GM18502 (cell line): ENCODE results near the gene GPR171.

Experiments used
- ATAC-seq: cut with Tn5 transposase; IDR thresholded peaks from one replicate; pipeline ENCODE4 v1.9.1; 2021; ENCODE audit warnings: mild to moderate bottlenecking; ENCODE audit not compliant: unreplicated experiment, poor library complexity

GPR171 gene

DNA sequence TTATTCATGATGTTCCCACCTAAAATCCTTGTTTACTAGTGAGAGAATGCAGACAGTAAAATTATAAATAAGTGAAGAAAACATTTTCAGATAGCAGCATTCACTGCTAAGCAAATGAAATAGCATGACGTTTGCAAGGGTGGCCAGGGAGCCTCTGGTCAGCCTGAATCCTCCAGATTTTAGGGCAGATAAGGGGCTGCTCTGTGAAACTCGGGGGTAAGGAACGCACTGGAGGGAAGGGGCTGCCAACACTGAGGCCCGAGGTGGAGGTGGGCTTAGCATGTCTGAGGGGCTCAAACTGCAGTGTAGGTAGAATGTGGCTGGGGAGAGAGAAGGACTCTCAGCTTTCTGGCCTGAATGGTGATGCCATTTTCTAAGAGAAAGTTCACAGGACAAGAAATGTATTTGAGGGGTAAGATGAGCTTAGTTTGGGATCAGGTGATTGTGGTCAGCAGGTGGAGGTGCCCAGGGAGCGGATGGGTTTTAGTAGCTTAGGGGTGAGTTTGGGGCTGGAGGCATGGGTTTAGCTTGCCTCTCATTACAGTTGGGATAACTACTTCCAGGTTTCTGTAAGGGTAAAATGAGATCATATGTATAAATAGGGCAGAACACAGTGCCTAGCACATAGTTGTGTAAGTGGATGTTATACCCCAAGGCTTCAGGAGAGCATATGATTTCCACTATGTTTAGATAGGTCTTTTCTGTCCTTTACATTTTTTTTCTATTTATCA is 20.5 kb downstream of the GPR171 start:
- ATAC-seq, result no peak

DNA sequence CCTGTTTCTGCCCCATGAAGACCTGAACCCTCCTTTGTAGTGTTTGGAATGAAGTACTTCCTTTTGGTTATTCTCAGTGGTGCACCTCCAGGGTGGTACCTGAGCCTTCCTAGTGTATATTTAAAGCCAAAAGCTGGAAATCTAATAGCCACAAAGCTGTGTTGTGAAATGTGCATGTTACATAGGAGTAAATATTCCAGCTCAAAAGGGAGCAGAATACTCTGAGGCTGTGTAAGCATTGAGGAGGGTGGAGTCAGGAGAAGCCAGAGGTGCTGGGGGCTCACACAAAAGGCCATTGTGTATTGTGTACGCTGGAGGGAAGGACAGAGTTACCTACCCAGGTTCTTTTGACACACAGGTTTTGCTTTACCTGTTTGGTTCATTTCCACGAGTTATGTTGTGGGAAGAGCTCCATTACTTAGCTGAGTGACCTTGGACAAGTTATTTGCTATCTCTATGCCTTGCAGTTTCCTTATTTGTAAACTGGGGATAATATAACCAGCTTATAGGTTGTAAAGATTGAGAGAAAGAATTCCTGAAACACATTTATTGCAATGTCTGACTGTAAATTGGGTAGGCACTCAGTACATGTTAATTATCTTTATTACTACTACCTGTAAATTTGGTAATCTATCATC is 24.7 kb downstream of the GPR171 start:
- ATAC-seq, result no peak

DNA sequence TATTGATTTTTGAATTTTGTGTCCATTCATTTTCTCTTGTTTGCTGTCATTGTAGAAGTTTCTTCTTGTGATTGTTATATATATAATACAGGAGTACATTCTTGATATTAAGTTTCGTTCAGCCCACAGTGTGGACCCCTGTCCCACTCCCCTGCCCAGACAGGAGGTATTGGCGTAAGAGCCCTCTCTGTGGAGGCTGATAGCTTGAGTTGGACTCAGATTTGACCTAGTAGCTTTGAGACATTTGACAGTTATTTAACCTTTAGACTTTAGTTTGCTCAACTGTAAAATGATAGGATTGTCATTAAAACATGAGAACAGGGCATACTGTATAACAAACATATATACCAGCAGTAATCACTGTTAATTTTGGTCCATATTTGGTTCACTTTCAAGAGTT is 27.1 kb downstream of the GPR171 start:
- no peak for ATAC-seq

DNA sequence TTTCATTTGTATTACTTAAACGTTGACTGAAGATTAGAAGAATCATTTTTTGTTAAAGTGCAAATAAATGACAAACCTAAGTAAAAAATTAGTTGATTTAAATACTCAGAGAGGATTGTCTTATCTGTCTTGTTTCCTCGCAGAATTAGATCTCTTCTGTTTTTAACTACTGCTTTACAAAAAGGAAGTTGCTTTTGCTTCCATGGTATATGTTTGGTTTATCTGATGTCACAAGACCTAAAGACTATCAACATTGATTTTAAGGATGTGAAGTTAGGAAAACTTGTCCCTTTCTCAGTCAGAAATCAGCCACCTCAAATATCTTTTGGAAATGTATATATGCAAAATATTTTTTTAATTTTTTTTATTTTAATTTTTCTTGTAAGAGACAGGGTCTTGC is 28.7 kb downstream of the GPR171 start:
- no peak for ATAC-seq

DNA sequence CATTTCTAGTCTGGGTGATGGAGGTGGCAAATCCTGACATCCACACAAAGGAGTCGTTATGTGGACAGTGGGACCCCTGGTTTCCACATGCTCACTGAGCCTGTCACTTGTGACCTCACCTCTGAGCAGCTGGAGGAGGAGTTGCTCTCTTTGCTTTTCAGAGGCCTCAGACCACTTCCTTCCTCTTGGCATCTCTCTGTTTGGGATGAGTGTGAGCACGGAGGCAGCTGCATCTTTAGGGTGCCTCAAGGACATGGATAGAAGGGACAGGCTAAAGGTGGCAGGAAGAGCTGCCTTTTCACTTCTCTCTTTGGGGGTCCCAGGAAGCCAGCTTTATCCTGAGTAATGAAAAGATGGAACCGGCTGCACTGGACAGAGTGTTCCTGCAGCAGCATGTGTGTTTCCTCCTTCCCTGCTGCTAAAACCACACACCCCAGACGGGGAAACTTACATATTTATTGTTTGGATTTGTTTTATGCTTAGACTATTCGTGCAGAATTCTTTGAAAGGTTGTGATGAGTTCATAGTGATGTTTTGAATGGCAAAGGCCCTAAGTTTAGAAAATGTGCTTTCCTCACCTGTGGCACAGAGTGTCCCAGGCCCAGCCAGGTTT is 31.8 kb downstream of the GPR171 start:
- peak; percentile 75 for ATAC-seq

DNA sequence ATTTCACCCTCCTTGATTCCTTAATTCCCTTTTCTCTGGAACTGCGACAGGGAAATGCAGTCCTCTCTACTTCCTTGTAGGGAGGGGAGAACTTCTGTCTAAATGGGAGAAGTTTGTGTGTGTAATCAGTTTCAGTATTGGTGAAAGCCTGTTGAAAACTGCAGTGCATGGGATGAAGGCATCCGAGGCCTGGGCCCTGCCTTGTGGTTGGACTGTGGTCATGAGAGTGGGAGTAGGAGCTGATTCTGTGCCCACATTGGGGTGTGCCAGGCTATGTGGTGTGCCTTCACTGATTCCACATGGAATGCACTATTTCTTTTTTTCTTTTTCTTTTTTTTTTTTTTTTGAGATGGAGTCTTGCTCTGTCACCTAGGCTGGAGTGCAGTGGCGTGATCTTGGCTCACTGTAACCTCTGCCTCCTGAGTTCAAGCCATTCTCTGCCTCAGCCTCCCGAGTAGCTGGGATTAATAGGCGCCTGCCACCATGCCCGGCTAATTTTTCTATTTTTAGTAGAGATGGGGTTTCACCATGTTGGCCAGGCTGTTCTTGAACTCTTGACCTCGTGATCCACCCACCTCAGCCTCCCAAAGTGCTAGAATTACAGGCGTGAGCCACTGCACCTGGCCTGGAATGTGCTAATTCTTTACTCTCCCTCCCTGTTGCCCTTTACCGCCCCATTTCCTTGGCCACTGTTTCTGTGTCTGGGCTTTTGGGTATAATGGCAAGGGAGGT is 32.9 kb downstream of the GPR171 start:
- peak; percentile 34 for ATAC-seq

DNA sequence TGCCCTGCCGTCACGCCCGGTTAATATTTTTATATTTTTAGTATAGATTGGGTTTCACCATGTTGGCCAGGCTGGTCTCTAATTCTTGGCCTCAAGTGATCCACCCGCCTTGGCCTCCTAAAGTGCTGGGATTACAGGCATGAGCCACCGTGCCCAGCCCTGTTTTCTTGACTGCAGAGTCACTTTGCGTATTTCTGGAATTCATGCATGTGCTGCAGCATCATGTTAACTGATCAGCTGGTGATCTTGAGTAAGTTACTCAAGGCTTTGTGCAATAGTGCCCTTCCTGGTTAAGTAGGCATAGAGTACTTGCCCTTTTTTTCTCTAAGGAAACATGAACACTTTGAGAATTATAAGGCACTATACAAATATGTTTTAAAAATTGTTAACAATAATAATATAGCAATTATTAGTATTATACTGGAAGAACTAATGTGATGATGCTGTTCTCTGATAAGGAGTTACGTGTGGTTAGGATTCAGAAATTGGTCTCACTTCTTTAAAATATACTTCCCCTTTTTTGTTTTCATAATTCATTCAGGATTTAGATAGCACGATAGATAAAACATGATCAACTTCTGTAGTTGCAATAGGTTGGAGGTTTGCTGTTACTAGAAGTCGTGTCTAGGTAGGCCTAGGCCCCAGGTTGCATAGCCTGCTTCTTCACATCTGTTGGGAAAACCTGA is 33.6 kb downstream of the GPR171 start:
- peak; percentile 60 for ATAC-seq

DNA sequence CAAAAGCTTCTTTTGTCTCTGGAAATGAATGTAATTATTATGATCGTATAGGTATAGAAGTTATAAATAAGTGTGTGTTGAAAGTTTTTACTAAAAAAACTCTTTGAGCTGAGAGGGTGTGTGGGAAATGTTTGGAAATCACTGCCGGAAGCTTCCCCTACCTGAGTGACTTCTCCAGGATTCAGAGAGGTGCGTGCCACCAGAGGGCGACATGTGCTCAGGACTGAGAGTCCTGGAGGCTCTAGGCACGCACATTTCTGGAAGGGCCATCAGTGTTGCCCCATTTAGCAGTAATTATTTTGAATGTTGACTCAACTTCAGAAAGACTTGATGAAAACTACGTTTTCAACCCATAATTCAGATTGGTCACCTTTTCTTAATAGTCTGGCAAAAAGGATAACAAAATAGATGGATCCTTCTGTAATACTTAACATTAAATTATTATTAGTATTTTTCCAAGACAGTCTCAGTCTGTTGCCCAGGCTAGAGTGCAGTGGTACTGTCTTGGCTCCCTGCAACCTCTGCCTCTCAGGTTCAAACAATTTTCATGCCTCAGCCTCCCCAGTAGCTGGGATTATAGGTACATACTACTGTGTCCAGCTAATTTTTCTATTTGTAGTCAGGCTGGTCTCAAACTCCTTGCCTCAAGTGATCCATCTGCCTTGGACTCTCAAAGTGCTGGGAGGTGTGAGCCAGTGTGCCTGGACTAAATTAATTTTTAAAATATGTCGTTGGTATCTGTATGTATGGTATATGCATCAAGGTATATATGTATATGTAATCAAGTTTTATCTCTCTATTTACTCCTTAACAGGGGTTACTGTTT is 34.5 kb downstream of the GPR171 start:
- peak; percentile 46 for ATAC-seq

DNA sequence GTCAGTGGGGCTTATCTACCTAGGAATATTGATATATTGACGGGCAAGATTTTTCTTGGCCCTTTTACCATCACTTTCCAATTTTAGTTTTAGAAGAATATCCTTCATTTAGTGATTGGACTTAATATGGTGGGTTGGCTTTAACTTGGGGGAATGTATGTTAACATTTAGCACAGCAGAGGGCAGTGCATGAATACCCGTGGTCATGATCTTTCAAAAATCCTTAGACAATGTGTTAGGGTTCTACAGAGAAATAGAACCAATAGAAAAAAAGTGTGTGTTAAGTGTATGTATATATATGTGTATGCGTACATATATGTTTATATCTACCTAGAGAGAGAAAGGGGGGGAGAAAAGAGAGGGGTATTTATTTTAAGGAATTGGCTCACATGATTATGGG is 36.9 kb downstream of the GPR171 start:
- ATAC-seq, result no peak

DNA sequence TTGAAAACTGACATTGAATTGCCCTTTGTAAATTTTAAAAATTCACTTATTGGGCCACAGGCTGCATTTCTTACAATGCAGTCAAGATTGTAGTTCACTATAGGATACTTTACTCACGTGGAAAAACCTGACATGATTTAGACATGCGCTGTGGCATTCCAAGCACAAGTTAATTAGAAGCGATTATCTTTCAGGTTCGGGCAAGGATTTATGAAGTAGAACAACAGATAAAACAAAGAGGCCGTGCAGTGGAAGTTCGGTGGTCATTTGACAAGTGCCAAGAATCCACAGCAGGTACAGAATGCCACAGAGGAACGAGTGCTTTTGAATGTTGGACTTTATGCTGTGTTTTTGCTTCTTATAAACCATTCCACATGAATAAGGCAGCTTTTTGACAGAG is 37.8 kb downstream of the GPR171 start:
- ATAC-seq, result no peak

DNA sequence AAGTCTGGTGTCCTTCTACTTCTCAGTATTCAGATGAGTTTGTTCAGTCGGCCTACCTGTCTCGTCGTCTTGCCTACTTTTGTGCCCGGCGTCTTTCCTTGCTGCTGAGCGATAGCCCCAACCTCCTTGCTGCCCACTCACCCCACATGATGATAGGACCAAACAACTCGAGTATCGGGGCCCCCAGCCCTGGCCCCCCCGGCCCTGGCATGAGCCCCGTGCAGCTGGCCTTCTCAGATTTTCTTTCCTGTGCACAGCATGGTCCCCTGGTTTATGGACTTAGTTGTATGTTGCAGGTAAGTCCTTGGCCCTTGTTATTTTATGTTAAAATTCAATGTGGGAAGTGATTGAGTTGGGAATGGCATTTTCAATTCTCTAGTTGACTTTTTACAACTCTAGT is 43.2 kb downstream of the GPR171 start:
- ATAC-seq, result no peak

DNA sequence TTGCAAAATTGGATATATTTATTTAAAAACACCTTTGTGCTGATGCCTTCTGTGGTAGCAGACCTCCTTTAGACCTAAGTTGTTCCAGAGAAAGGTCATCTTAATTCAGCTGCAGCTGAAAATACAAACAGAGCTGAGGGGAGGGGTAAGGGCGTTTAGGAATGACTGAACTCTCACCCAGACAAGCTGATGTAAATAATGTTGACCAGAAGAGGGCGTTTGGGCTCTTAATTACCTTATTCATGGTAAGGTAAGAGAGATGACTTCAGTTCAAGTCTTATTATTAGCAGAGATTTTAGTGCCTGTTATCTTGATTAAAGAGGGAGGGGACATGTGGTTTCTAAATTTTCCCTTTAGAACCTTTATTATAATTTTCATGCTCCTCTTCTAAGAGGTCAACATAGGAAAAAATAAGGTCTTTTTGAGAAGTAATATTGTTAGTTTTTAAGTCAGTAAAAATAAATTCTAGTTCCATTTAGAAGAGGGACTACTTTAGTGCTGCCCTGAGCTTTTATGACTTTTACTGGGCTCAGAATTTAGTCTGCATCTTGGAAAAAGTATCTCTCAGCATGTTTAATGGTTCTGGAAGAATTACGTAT is 46.3 kb downstream of the GPR171 start:
- ATAC-seq, result peak; percentile 87

DNA sequence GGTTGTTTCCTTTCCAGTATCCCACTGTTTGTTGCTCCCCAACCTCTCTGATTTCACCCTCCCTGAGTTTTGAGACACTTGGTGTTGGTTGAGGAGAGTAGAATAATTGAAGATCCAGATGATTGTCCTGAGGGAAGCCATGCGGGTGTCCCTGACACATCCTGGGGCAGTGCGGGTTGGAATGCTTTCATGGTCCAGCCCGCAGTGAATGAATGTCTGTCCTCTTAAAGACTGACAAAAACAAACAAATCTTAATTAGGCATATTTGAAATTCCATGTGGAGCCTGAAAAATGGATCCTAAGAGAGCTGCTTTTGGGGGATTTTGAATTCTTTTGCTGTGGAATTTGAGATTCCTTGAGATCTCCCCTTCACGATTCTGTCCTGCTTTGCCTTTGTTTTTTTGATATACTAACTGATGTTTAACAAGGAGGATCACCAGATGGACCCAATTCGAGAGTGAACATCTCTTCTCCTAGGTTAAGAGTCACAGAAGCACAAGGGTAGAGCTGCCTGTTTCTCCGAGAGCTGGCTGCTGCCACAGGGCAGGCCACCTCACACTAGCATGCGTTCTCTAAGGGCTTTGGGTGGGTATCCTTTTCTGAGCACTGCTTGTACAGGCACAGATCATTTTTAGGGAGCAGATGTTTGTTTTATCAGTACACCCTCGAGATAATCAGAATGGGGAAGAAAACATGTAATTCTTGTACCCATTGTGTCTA is 47.4 kb downstream of the GPR171 start:
- no peak for ATAC-seq

DNA sequence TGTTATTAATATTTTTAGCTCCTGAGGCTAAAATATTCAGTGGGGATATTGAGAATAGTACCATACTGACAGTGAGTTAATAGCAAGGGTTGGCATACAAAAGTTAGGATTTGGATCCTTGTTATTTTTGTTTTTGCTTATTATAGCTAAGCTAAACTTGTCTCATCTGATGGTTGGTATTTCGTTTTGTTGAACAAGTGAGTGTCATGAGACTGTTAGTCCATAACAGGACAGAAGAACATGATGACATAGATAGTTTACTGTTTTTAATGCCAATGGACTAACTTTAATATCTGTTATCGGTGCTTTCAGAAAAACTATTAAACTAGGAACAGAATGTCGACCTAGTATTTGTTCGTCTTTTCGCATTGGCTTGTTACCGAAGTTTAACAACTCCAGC is 48.5 kb downstream of the GPR171 start:
- ATAC-seq, result no peak

DNA sequence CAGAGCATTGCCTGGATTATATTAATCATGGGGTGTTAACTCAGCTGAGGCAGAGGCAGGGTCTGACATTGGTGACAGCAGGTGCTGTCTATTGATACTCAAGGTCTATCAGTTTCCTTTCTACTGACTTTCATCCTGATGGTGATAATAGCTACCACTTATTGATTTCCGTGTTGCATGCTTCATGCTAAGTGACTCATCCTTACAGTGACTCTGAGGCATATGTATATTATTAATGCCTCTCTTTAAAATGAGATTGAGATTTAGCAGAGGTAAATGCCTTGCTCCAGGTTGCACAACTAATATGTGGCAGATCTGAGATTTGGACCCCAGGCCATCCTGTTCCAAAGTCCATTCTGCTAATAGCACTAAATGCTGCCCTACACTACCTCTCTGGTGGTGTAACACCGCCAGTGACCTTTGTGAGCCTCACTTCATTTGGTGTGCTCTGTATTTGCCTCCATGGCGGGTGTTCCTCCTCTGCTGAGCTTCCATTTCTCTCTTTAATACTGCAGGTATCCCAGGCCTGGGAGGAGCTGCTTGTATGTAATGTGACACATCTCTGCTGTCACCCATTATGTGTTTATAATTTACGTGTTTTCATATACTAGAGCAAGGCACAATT is 50.4 kb downstream of the GPR171 start:
- no peak for ATAC-seq
